Osteocyte (in vitro differentiated cells): ENCODE results near the gene STMN3. TPM values are rescaled to one million over a fixed set of nuclear protein-coding genes. Genes with fewer than 3 reads are reported as not detected.
"Not testable (repeated sequence)": the region's sequence is repeated elsewhere in the genome, so short reads cannot be mapped to it uniquely, and the experiment has no call there.

Experiments used
- DNase-seq: peaks from one replicate; pipeline ENCODE4 v3.0.0; 2021; ENCODE audit warnings: mixed read lengths; ENCODE audit not compliant: unreplicated experiment; ENCODE audit errors: extremely low spot score
- H3K27ac Mint-ChIP-seq: one replicate; pipeline ENCODE4 v1.8.0; 2021; ENCODE audit warnings: mild to moderate bottlenecking, mixed read lengths; ENCODE audit not compliant: unreplicated experiment
- H3K27me3 Mint-ChIP-seq: one replicate; pipeline ENCODE4 v1.8.0; 2021; ENCODE audit warnings: mixed read lengths; ENCODE audit not compliant: unreplicated experiment
- H3K36me3 Mint-ChIP-seq: one replicate; pipeline ENCODE4 v1.8.0; 2021; ENCODE audit warnings: mixed read lengths; ENCODE audit not compliant: unreplicated experiment
- H3K4me1 Mint-ChIP-seq: one replicate; pipeline ENCODE4 v1.8.0; 2021; ENCODE audit warnings: mixed read lengths; ENCODE audit not compliant: unreplicated experiment
- H3K4me3 Mint-ChIP-seq: one replicate; pipeline ENCODE4 v1.8.0; 2021; ENCODE audit warnings: mild to moderate bottlenecking, moderate library complexity, mixed read lengths; ENCODE audit not compliant: unreplicated experiment
- H3K9me3 Mint-ChIP-seq: one replicate; pipeline ENCODE4 v1.8.0; 2021; ENCODE audit warnings: mixed read lengths; ENCODE audit not compliant: unreplicated experiment
- total RNA-seq: library from RNA; stranded (reverse); gene quantifications from 2 replicates; pipeline ENCODE4 v1.2.1, GENCODE V29; 2021
- TF ChIP-seq, protein P1 (sequence below): fragments of 200-600 bp; sonication (generic); IDR thresholded peaks from 2 replicates; pipeline ENCODE4 v1.5.0; 2021; ENCODE audit warnings: antibody characterized with exemption, mild to moderate bottlenecking, moderate library complexity

STMN3 gene
- total RNA-seq, 1 donor from 2014 or later: 33.2 TPM

DNA sequence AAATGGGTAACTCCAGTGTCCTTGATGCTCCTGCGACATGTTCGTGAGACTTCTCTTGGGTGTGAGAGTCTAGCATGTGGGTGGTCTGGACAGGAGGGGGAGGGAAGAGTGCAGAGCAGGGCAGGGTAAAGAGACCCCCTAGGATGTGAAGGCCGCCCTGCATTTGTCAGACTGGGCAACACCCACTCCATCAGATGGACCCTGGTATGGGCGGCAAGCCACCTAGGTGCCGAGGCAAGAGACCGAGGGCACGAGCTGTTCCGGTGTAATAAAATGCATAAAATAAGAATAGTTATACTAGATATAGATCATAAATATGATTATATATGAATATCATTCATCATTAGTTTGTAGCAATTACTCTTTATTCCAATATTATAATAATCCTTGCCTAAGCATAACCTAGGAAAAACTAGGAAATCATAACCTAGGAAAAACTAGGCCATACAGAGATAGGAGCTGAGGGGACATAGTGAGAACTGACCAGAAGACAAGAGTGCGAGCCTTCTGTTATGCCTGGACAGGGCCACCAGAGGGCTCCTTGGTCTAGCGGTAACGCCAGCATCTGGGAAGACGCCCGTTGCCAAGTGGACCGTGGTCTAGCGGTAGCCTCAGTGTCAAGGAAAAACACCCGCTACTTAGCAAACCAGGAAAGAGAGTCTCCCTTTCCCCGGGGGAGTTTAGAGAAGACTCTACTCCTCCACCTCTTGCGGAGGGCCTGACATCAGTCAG, 39.2 kb downstream of the STMN3 start:
- DNase-seq, H3K27me3 Mint-ChIP-seq, H3K4me1 Mint-ChIP-seq, H3K27ac Mint-ChIP-seq, H3K9me3 Mint-ChIP-seq, H3K4me3 Mint-ChIP-seq: not testable (repeated sequence)
- TF ChIP-seq, protein P1, sequence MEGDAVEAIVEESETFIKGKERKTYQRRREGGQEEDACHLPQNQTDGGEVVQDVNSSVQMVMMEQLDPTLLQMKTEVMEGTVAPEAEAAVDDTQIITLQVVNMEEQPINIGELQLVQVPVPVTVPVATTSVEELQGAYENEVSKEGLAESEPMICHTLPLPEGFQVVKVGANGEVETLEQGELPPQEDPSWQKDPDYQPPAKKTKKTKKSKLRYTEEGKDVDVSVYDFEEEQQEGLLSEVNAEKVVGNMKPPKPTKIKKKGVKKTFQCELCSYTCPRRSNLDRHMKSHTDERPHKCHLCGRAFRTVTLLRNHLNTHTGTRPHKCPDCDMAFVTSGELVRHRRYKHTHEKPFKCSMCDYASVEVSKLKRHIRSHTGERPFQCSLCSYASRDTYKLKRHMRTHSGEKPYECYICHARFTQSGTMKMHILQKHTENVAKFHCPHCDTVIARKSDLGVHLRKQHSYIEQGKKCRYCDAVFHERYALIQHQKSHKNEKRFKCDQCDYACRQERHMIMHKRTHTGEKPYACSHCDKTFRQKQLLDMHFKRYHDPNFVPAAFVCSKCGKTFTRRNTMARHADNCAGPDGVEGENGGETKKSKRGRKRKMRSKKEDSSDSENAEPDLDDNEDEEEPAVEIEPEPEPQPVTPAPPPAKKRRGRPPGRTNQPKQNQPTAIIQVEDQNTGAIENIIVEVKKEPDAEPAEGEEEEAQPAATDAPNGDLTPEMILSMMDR: peak; percentile 36
- peaks cover 18% of the 10 kb centered on the region for H3K36me3 Mint-ChIP-seq

DNA sequence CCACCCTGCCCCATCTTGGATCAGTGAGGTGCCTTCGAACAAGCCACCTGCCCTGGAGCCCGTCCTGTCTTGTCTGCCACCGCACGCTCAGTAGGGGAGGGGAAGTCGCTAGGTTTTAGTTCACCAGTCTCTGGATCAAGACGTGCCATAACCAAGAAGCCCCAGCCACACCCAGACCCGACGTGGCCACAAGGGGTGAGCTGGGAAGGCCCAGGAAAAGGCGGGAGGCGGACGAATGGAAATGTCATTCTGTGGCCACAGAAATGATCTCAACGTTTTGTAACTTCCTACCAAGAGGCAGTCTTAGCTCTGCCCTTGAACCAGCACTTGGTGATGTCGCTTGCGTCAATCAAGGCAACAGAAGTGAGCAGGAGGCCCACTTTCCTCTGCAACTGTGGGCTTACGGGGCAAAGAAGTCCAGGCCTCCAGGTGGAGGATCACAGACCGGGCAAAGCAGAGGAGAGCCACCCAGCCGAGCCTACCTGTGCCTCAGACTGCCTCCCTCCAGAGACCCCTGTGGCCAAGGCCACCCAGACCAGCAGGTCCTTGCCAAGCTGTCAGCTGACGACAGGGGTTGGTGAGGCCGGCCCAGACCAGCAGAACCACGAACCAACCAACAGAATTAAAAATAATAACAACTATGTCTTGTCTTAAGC, 40.8 kb downstream of the STMN3 start:
- TF ChIP-seq, protein P1: no peak
- Mint-ChIP-seq H3K4me1 (peaks cover 7% of the 10 kb centered on the region), H3K27ac (no peak overlapping the region), H3K27me3 (no peaks in the 10 kb centered on the region), H3K36me3 (peaks cover 18% of the 10 kb centered on the region), H3K4me3 (no peak overlapping the region), H3K9me3 (no peaks in the 10 kb centered on the region)
- no peak for DNase-seq

DNA sequence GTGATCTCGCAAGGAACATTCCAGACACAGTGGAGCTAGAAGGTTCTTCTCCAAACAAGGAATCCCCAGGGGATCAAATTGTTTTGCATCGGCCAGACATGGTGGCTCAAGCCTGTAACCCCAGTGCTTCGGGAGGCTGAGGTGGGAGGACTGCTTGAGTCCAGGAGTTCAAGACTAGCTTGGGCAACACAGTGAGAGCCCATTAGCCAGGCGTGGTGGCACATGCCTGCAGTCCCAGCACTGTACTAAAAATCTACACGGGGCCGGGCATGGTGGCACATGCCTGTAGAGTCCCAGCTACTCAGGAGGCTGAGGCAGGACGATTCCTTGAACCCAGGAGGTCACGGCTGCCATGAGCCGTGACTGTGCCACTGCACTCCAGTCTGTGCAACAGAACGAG, 41.6 kb downstream of the STMN3 start:
- Mint-ChIP-seq H3K36me3 (peaks cover 16% of the 10 kb centered on the region), H3K4me1 (peaks cover 7% of the 10 kb centered on the region), H3K9me3 (no peaks in the 10 kb centered on the region), H3K27me3 (no peaks in the 10 kb centered on the region), H3K27ac (no peak overlapping the region), H3K4me3 (no peak overlapping the region)
- no peak for DNase-seq
- TF ChIP-seq, protein P1: no peak

DNA sequence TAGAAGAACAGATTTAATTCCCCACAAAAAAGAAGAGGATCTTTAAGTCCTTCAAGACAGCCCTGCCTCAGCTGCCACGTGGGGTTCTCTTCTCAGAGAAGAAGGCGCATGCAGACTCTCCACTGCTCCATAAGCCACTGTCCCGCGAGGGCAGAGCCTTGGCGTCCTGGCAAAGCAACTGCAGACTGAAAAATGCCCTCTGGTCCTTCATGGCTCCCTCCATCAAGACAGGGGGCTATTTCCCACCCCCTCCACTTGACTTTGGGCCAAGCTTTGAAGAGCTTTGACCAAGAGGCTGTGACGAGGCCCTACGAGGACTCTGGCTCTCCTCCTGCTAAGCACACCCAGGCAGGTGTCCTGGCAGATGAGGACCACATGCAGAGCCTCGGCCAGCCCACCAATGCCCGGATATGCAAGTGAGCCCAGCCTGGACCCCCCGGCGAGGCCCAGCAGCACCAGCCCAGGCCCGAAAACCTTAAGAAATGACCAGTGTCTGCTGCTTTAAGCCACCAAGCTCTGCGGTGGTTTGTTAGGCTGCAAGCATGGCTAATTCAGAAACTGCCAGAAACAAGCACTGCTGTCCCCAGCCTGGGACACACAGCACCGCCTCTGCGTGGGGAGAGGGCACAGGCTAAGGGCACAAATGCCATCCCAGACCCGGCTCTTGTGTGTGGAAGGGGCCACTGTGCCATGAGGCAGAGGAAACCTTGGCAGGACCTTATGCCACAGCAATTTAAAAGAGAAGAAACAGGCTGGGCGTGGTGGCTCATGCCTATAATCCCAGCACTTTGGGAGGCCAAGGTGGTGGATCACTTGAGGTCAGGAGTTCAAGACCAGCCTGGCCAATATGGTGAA, 42.4 kb downstream of the STMN3 start:
- H3K9me3 Mint-ChIP-seq: no peaks in the 10 kb centered on the region

More for the DNA sequence above, 42.4 kb downstream of the STMN3 start:
- H3K4me1 Mint-ChIP-seq: peaks cover 7% of the 10 kb centered on the region
- no peak overlapping the region for H3K4me3 Mint-ChIP-seq
- no peaks in the 10 kb centered on the region for H3K27me3 Mint-ChIP-seq
- DNase-seq: no peak
- H3K27ac Mint-ChIP-seq: no peak overlapping the region
- TF ChIP-seq, protein P1: no peak
- peaks cover 13% of the 10 kb centered on the region for H3K36me3 Mint-ChIP-seq
